RPMI7951 (cell line): ENCODE data around the gene TSHR. TPM values are rescaled to one million over a fixed set of nuclear protein-coding genes. Genes with fewer than 3 reads are reported as not detected.
A peak's percentile ranks its signal among the peaks of the same experiment; 100 is the strongest.

Source experiments
- DNase-seq: peaks from one replicate; pipeline ENCODE4 v3.0.0-alpha.2; 2012; ENCODE audit warnings: low read depth
- total RNA-seq: library from RNA; depleted of rRNA; stranded (reverse); fragments of >200 nt; shearing (Covaris generic); gene quantifications from 2 replicates; pipeline ENCODE4 v1.2.3, GENCODE V29; 2014

Gene TSHR
- total RNA-seq, 1 experiment from 2014 or later: not detected

DNA sequence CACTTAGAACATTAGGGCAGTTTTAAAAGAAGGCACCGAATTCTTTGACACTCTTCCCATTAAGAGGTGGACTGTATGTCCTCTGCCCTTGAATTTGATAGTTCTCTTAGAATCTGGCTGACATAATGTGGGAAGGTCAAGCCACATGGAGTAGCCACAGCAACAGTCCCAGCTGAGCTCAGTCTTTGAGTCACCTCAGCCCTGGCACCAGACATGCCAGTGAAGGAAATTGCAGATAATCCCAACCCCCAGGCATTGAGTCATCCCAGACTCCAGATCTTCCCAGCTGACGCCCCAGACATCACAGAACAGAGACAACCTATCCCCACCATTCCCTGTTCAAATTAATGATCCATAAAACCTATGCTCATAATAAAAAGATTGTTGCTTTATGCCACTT, 181.9 kb downstream of the TSHR start:
- DNase-seq: peak; percentile 89

- no peak for DNase-seq
Observed at GRCh38 chr14:81138429-81138828, 183.0 kb downstream of the TSHR start.

DNA sequence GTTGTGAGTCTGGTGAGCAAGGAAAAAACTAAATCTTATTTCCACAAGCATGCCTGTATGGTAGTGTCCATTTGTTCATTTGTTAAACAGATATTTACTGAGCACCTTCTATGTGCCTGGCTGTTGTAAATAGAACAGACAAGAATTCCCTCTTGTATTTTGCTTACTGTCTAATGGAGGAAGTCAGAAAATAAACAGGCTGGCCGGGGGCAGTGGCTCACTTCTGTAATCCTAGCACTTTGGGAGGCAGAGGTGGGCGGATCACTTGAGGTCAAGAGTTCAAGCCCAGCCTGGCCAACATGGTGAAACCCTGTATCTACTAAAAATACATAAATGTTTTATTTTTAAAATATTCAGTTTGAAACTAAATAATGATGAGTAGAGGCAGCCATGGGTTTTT, 186.0 kb downstream of the TSHR start:
- no peak for DNase-seq

GRCh38 chr14:81143793-81144192, 188.4 kb downstream of the TSHR start:
- DNase-seq: no peak

- DNase-seq: no peak
Observed at GRCh38 chr14:81144824-81145603, 189.6 kb downstream of the TSHR start.

GRCh38 chr14:81147140-81147897, 191.9 kb downstream of the TSHR start:
- no peak for DNase-seq

- no peak for DNase-seq
Observed at GRCh38 chr14:81148635-81149034, 193.2 kb downstream of the TSHR start.

- DNase-seq: no peak
Observed at GRCh38 chr14:81153187-81153586, 197.8 kb downstream of the TSHR start.

DNA sequence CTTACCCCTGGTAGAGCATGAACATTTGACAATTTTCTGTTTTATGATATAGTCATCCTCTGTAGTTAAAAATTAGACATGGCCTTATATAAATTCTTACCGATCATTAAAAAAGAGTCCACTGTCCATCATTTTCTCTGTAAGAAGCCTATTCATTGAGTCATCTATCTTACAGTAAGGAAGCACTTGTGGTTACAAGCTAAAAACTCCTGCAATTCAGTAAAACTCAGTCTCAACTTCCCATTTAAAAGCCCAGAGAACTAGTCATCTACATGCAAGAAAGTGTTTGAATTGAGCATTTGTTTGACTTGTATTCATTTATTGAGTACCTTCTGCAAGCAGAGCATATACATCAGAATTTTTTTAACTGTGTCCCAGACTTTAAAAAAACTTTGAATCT, 202.0 kb downstream of the TSHR start:
- DNase-seq: peak; percentile 42

GRCh38 chr14:81161088-81161487, 205.7 kb downstream of the TSHR start:
- DNase-seq: no peak

- no peak for DNase-seq
Observed at GRCh38 chr14:81161749-81162148, 206.3 kb downstream of the TSHR start.

GRCh38 chr14:81162941-81163340, 207.5 kb downstream of the TSHR start:
- peak; percentile 46 for DNase-seq

DNA sequence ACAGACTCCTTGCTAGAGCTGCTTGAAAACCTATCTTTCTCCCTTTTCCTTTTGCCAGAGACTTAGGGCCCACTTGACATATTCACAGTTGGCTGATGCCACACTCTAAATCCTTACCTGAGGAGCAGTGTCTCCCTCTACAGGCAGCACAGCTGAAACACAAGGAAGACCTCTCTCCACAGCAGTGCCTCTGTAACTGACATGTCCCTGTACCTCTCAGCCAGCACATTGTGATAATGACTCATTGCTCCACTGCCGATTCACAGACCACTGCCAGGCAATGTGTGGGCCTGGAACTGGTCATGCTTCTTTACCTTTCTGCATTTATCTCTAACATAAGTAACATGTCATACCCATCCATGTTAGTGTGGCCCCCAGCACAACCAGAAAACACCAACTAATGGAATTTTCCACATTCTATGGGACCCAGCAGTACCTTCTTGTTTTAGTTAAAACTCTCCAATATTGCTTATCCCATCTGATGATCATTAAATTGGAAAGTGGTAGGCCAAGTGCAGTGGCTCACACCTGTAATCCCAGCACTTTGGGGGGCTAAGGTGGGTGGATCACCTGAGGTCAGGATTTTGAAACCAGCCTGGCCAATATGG, 208.8 kb downstream of the TSHR start:
- DNase-seq: peak; percentile 77

DNA sequence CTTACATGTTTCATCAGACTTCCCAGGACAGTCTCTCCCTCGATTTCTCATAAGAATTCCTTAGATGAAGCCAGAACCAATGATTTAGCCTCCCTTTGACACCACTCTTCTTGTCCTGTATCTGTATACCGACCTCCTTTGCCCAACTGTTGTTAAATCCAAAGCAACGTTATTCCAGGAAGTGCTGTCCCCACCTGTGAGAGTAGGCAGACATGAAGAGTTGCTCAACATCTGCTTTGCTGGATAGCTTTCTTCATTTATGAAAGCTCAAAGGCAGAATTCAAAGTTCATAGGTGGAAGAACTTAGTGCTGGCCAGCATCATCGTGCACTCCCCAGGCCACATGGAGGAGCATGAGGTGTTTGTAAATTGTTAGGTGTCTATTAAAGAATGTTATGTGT, 209.8 kb downstream of the TSHR start:
- no peak for DNase-seq

DNA sequence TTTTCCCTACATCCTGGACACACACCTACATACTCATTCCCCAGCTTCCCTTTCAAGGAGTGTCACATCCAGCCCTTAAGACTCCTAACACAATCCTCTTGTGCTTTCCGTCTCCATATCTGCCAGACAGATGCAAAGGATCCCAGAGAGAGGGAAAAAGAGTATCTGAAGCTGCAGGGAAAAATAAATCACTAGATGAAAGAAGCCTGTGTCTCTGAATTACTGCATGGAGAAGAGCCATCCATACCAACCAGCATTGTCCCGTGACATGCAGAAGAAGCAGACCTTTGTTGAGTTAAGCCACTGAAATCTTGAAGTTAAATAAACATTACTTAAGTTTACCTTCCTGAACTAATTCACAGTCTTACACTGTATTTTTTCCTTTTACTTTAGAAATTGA, 210.7 kb downstream of the TSHR start:
- DNase-seq: no peak

DNA sequence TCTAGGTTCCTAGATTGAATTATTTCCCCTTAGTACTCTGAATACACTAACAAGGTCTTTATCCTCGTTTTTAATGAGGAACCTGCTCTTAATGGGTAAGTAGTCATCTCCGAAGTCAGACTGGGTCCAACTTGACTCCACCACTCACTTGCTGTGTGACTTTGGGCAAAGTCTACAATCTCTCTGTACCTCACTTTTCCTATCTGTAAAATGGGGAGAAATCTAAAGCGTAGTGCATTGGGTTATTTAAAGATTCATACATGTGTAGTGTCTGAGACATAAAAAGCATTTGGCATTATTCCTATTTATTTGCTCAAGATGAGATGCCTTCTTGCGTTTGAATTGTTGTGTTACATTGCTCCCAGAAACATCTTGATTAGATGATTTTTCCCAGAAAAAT, 213.8 kb downstream of the TSHR start:
- no peak for DNase-seq

DNA sequence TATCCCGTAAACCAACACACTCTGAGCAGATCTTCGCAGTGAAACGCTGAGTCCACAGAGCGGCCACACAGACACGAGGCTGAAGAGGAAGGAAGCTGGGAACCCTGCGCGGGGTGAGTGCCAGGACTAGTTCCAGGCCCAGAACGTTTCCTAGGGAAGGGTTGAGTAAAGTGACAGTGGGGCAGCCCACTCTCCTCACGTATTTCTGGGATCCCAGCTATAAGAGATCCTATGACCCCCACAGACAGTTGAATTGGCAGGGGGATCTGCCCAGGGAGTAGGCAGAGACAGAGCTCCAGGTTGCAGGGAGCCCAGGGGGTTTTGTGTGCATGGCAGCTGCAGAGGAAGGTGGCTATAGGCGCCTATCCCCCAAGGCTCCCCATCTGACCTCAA, 214.3 kb downstream of the TSHR start:
- no peak for DNase-seq

GRCh38 chr14:81170104-81170828, 214.8 kb downstream of the TSHR start:
- DNase-seq: peak; percentile 80

- DNase-seq: no peak
Observed at GRCh38 chr14:81170829-81171195, 215.4 kb downstream of the TSHR start.

DNA sequence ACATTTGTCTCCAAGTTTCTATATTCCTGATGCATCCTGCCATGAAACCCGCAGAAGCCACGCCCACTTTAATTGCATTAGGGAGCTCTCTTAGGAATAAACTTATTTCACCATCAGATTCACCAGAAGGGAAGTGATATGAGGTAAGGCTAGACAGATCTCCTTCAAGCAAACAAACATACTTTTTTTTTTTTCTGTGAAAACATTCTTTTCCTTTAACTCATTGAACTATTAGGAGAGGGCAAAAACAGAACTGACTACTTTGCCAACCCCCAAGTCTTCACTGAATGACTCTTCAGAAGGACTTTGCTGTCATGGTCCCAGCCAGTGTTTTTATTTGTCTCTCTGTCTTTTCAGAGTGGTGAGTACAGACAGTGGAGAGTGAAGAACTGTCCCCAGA, 216.9 kb downstream of the TSHR start:
- DNase-seq: no peak

- DNase-seq: no peak
Observed at GRCh38 chr14:81172881-81173280, 217.5 kb downstream of the TSHR start.

DNA sequence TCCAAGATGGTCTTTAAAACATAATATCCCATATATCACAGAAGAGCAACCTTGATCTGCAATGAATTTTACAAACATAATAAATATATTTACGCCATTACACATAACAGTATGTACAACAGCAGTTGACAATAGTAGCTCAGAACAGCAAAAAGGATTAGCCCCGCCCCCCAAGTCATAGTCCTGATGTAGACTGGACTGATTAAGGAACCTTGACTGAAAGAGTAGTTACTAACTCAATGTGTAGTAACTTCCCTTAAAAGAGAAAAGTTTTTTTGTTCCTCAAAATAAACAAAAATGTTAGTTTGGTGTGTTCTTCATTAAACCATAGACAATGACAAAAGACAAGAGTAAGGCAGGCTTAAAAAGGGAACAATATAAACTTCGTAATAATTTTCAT, 220.8 kb downstream of the TSHR start:
- no peak for DNase-seq
